Measurements from ENCODE around the gene TAOK3. TPM values are rescaled to one million over a fixed set of nuclear protein-coding genes. Genes with fewer than 3 reads are reported as not detected.

TAOK3 gene
- total and polyA plus RNA-seq, 2 donors (not counting 3 experiments of a cell fraction or from before 2014, with no cell fraction given) = 11.3 to 23.1 TPM

DNA sequence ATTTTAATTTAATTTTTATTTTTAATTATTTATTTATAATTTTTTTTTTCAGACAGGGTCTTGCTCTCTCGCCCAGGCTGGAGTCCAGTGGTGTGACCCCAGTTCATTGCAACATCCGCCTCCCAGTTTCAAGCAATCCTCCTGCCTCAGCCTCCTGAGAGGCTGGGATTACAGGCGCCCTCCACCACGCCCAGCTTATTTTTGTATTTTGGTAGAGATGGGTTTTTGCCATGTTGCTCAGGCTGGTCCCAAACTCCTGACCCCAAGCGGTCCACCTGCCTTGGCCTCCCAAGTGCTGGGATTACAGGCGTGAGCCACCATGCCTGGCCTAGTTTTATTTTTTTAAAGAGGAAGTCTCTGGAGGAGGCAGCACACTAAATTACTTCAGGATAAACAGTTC is 250.4 kb downstream of the TAOK3 start:
- Histone ChIP-seq H3K9me3 (replicated peaks; ENCODE audit: control insufficient read depth, insufficient read depth, low read length) (no peaks in the 10 kb centered on the region), H3K27ac (ENCODE audit: insufficient read depth, low read depth, low read length) (no peak overlapping the region), H3K27me3 (ENCODE audit: control insufficient read depth in 2 of 2, insufficient read depth in 2 of 2, low read length in 2 of 2) (no peaks in the 10 kb centered on the region), H3K9ac (replicated peaks; ENCODE audit: extremely low read depth, insufficient read depth, low read length) (no peak overlapping the region), H3K9me1 (replicated peaks; ENCODE audit: control insufficient read depth, extremely low read depth, insufficient read depth, low read length) (no peaks in the 10 kb centered on the region), H3K36me3 (ENCODE audit: control insufficient read depth in 2 of 2, extremely low read depth in 1 of 2, insufficient read depth in 2 of 2, low read length in 2 of 2) (no peaks in the 10 kb centered on the region), H3K79me2 (ENCODE audit: control insufficient read depth, insufficient read depth, low read length) (no peaks in the 10 kb centered on the region), H3K4me1 (ENCODE audit: control insufficient read depth, extremely low read depth, insufficient read depth, low read length) (no peaks in the 10 kb centered on the region), H3K4me3 (replicated peaks in 1 of 3; ENCODE audit: insufficient read depth in 1 of 3, low read depth in 1 of 3, low read length in 3 of 3) (no peak overlapping the region), H4K20me1 (replicated peaks; ENCODE audit: control insufficient read depth, extremely low read depth, insufficient read depth, low read length) (no peaks in the 10 kb centered on the region), H2AFZ (ENCODE audit: low read depth, low read length) (no peak overlapping the region), H3K4me2 (ENCODE audit: insufficient read depth, low read length) (no peak overlapping the region)
- dilution Hi-C loops (cut with MboI; ENCODE audit: extremely low pct_ligation_motif_present, low sequenced_read_pairs) (no loop called here), intact Hi-C loops (cut with micrococcal nuclease) (loop anchor here (5.0 kb wide), 1 partner anchor 915 kb away; no protein-coding TSS in a partner anchor)
- no TSS peak for BruUV-seq (replicated peaks)
- CTCF ChIA-PET = interaction anchor here (1.3 to 4.1 kb wide), 5 partner anchors 10 to 914 kb away, joined by 4 to 60 read pairs (median 11); partner anchors contain the start of gene SUDS3
- TF ChIP-seq JUN (IDR thresholded peaks at IDR 0.05; ENCODE audit: borderline replicate concordance, insufficient read depth, insufficient read length, low read depth) = no peak
- TF ChIP-seq EZH2 (IDR thresholded peaks at IDR 0.05; ENCODE audit: borderline replicate concordance, low read depth, low read length, severe bottlenecking) = no peak
- TF ChIP-seq MYC (IDR thresholded peaks at IDR 0.05; ENCODE audit: low read depth, low read length) = no peak
- TF ChIP-seq, protein P1, sequence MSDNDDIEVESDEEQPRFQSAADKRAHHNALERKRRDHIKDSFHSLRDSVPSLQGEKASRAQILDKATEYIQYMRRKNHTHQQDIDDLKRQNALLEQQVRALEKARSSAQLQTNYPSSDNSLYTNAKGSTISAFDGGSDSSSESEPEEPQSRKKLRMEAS (IDR thresholded peaks at IDR 0.05; ENCODE audit: insufficient read depth, insufficient read length) = no peak
- TF ChIP-seq POLR2AphosphoS5 (IDR thresholded peaks at IDR 0.05; ENCODE audit: insufficient read depth, low read depth, low read length) = no peak
- TF ChIP-seq, protein P2, sequence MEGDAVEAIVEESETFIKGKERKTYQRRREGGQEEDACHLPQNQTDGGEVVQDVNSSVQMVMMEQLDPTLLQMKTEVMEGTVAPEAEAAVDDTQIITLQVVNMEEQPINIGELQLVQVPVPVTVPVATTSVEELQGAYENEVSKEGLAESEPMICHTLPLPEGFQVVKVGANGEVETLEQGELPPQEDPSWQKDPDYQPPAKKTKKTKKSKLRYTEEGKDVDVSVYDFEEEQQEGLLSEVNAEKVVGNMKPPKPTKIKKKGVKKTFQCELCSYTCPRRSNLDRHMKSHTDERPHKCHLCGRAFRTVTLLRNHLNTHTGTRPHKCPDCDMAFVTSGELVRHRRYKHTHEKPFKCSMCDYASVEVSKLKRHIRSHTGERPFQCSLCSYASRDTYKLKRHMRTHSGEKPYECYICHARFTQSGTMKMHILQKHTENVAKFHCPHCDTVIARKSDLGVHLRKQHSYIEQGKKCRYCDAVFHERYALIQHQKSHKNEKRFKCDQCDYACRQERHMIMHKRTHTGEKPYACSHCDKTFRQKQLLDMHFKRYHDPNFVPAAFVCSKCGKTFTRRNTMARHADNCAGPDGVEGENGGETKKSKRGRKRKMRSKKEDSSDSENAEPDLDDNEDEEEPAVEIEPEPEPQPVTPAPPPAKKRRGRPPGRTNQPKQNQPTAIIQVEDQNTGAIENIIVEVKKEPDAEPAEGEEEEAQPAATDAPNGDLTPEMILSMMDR (IDR thresholded peaks at IDR 0.05; ENCODE audit: extremely low read depth in 1 of 2, insufficient read depth in 1 of 2, low read depth in 1 of 2, low read length in 2 of 2) = no peak
- TF ChIP-seq FOS (IDR thresholded peaks at IDR 0.05; ENCODE audit: borderline replicate concordance, insufficient read depth, low read length) = no peak
- no peak for TF ChIP-seq GATA2 (IDR thresholded peaks at IDR 0.05; ENCODE audit: insufficient read depth, insufficient read length, low read depth, low read length)
- TF ChIP-seq POLR2A (IDR thresholded peaks at IDR 0.05; ENCODE audit: low read depth, low read length) = no peak
- FAIRE-seq (no peak), DNase-seq (ENCODE audit: low read depth, low spot score) (no peak)
- POLR2A ChIA-PET = no interaction called here

All from endothelial cell of umbilical vein (primary cell).